ENCODE results near the gene PITRM1. TPM values are rescaled to one million over a fixed set of nuclear protein-coding genes. Genes with fewer than 3 reads are reported as not detected.
A peak's percentile ranks its signal among the peaks of the same experiment; 100 is the strongest.

The PITRM1 gene
- total RNA-seq, 4 donors from 2014 or later, result 81.9 to 123 (median 90.2) TPM

GRCh38 chr10:3094609-3095036 is 78.0 kb downstream of the PITRM1 start:
- Histone ChIP-seq H3K27me3 (no peaks in the 10 kb centered on the region), H3K9me3 (no peaks in the 10 kb centered on the region), H3K4me1 (peaks cover 0 to 27% of the 10 kb centered on the region in 2 donors), H3K36me3 (no peaks in the 10 kb centered on the region), H3K27ac (peak overlapping the region in 3 of 4 donors; percentile 62 to 69 (median 64)), H3K4me3 (no peak overlapping the region)
- DNase-seq, result no peak
- intact Hi-C loops (cut with DNase I; ENCODE audit: low total_unique reads) (no loop called here), in situ Hi-C loops (cut with MboI; ENCODE audit: low sequenced_read_pairs in 4 of 4) (no loop called here)
- no peak for TF ChIP-seq POLR2A (IDR thresholded peaks at IDR 0.05)
- no peak for TF ChIP-seq CTCF (IDR thresholded peaks at IDR 0.05 in 4 of 5, conservative IDR thresholded peaks at IDR 0.05 in 1 of 5)
- ATAC-seq, result no peak

DNA sequence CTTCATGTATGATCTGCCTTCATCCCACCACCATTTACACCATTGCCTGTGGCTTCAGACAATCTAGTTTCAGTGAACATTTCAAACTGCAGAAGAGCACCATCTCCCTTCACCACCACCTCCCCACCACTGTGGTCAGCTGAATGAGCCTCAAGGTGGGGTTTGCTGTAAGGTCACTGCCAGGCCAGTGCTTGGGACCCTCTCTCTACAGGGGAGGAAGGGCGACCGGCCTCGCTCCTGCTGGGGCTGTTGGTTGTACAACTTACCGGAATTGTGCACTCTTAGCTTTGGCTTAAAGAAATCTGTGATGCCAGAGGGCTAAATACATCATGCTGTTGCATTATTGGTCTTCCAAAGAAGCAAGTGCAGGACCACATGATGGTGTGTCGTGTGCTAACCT is 78.6 kb downstream of the PITRM1 start:
- Histone ChIP-seq H3K27ac (peak overlapping the region in 1 of 4 donors; percentile 69), H3K9me3 (no peaks in the 10 kb centered on the region), H3K4me3 (no peak overlapping the region), H3K36me3 (no peaks in the 10 kb centered on the region), H3K27me3 (no peaks in the 10 kb centered on the region), H3K4me1 (peaks cover 0 to 27% of the 10 kb centered on the region in 2 donors)
- ATAC-seq, result no peak
- intact Hi-C loops (cut with DNase I; ENCODE audit: low total_unique reads) (no loop called here), in situ Hi-C loops (cut with MboI; ENCODE audit: low sequenced_read_pairs in 4 of 4) (no loop called here)
- DNase-seq, result no peak
- TF ChIP-seq POLR2A (IDR thresholded peaks at IDR 0.05), result no peak
- no peak for TF ChIP-seq CTCF (IDR thresholded peaks at IDR 0.05 in 4 of 5, conservative IDR thresholded peaks at IDR 0.05 in 1 of 5)

DNA sequence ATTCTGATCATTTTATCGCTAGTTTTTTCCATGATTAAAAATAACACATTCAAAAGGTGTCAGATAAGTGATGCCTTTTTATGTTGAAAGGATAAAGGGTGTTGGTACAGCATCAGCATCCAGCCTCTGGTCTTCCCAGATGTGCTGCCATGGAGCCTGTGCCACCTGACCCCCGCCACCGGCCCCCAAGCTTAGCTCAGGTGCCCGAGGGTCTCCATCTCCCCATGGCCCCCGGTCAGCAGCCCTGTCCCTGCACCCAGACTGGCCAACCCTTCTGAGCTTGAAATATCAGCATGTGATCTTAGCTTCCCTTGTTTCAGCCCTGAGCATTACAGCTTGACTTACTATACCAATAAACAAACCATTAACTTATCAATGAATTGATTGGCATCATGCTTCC is 80.7 kb downstream of the PITRM1 start:
- Histone ChIP-seq H3K4me1 (peaks cover 0 to 27% of the 10 kb centered on the region in 2 donors), H3K27ac (no peak overlapping the region), H3K36me3 (no peaks in the 10 kb centered on the region), H3K27me3 (no peaks in the 10 kb centered on the region), H3K4me3 (no peak overlapping the region), H3K9me3 (no peaks in the 10 kb centered on the region)
- in situ Hi-C loops (cut with MboI; ENCODE audit: low sequenced_read_pairs in 4 of 4) (no loop called here), intact Hi-C loops (cut with DNase I; ENCODE audit: low total_unique reads) (no loop called here)
- DNase-seq, result no peak
- TF ChIP-seq CTCF (IDR thresholded peaks at IDR 0.05 in 4 of 5, conservative IDR thresholded peaks at IDR 0.05 in 1 of 5) (no peak), POLR2A (IDR thresholded peaks at IDR 0.05) (no peak)
- no peak for ATAC-seq

- Histone ChIP-seq H3K27ac (no peak overlapping the region), H3K36me3 (no peaks in the 10 kb centered on the region), H3K27me3 (no peaks in the 10 kb centered on the region), H3K4me1 (peaks cover 0 to 22% of the 10 kb centered on the region in 2 donors), H3K9me3 (no peaks in the 10 kb centered on the region), H3K4me3 (no peak overlapping the region)
- ATAC-seq, result peak in 1 of 2 donors; percentile 38
- in situ Hi-C loops (cut with MboI; ENCODE audit: low sequenced_read_pairs in 4 of 4) (no loop called here), intact Hi-C loops (cut with DNase I; ENCODE audit: low total_unique reads) (no loop called here)
- TF ChIP-seq POLR2A (IDR thresholded peaks at IDR 0.05) (no peak), CTCF (IDR thresholded peaks at IDR 0.05 in 4 of 5, conservative IDR thresholded peaks at IDR 0.05 in 1 of 5) (no peak)
- no peak for DNase-seq
These were observed 81.4 kb downstream of the PITRM1 start for GRCh38 chr10:3090914-3091787.
